GM19043 (cell line): ENCODE data around the gene HVCN1.
"Not testable (repeated sequence)": the region's sequence is repeated elsewhere in the genome, so short reads cannot be mapped to it uniquely, and the experiment has no call there.

Source experiments
- ATAC-seq: cut with Tn5 transposase; IDR thresholded peaks from one replicate; pipeline ENCODE4 v1.9.1; 2021; ENCODE audit warnings: low read depth; ENCODE audit not compliant: unreplicated experiment

The HVCN1 gene, protein sequence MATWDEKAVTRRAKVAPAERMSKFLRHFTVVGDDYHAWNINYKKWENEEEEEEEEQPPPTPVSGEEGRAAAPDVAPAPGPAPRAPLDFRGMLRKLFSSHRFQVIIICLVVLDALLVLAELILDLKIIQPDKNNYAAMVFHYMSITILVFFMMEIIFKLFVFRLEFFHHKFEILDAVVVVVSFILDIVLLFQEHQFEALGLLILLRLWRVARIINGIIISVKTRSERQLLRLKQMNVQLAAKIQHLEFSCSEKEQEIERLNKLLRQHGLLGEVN

DNA sequence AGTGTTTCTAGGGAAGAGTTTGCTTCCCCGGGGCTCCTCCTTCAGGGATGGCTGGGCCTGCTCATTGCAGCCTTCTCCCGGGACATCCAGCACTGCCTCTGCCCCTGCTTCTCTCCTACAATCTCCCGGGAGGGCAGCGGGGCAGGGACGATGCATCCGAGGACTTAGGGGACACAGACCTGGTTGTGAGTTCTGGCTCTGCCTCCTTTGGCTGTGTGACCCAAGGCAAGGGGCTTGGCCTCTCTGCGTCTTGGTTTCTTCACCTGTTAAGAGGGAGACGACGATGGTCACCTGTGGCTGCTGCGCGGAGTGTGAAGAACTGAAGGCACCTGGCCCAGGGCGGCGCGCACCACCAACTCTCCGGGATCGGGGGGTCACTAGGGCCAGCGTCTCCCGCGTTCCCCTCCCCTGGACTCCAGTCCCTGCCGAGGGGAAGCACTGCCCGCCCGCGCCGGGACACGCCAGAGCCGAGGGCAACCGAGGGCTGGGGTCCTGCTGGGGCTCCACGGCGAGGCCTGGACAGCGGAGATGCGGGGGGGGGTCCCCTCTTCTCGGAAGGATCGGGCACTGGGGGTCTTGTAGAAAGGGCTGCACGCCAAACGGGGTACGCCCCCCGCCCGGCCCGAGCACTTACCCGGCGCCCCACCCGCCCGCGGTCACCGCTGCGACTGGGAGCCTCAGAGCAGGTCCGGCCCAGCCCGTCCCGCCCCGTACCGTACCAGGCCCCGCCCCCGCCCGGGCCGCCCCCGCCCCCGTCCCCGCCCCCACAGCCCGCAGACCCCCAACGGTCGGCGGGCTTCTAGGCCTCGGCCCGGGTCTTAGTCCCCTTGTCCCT, at the start of gene HVCN1:
TSS of gene HVCN1 (minus strand) at position 670 of the 835 bp plus-strand sequence. CDS start 5,870 bp downstream, outside the sequence.
- no peak for ATAC-seq

DNA sequence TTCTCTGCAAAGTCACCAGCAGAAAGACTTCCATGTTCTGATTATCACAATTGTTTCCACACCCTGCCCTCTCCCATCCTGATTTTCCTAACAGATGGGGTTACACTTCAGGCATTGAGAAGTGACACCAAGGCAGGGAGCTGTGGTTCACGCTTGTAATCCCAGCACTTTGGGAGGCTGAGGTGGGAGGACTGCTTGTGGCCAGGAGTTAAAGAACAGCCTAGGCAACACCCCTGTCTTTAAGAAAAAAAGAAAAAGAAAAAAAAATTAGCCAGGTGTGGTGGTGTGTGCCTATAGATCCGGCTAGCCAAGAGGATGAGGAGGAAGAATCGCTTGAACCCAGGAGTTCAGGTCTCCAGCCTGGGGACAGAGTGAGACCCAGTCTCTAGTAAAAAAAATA, 48.6 kb upstream of the HVCN1 start:
- ATAC-seq: no peak

DNA sequence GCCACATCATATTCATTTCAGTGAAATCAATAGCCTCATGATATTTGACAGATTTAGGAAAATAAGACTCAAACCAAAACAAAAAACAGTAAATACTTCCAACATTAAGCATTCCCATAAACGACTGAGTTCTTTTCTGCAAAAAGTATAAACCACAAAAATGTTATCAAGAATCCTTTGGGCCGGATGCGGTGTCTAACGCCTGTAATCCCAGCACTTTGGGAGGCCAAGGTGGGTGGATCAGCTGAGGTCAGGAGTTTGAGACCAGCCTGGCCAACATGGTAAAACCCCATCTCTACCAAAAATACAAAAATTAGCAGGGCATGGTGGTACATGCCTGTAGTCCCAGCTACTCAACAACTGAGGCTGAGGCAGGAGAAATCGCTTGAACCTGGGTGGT, 48.1 kb upstream of the HVCN1 start:
- not testable (repeated sequence) for ATAC-seq

DNA sequence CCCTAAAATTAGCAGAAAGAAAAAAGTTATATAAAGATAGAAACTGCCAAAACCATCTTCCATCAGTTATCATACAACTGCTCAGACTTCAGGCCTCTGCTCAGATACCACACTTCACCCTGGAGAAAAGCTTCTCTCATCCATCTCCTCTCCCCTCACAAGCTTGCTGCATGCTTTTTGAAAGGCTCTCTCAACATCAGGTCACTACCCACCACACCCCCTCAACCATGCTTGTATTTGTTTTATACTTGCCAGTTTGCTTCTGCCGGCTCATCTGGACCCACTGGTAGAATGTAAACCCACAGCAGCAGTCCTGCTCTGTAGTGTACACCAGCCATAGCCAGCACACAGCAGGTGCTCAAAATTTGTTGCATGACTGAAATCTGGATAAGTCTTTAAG, 45.0 kb upstream of the HVCN1 start:
- no peak for ATAC-seq

- no peak for ATAC-seq
These were observed 44.3 kb upstream of the HVCN1 start for GRCh38 chr12:110733089-110733715.

GRCh38 chr12:110732572-110732971, 43.7 kb upstream of the HVCN1 start:
- no peak for ATAC-seq

DNA sequence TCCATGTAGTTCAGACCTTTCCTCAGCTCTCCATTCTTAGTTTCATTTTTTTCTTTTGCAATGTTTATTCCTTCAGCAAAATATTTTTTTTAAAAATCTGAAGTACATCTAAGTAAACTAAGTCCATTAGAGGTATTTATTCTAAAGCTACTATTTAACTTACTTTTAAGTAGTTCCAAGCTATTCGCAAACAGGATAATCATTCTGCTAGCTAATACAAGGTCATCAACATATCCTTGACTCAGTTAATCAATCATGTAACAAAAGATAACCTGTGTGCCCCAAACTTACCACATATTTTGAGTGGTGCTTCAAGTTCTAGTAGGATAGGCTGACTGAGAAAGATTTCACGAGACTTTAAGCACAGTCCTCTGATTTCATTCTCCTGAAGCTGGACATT, 42.6 kb upstream of the HVCN1 start:
- ATAC-seq: no peak

- no peak for ATAC-seq
These were observed 39.7 kb upstream of the HVCN1 start for GRCh38 chr12:110728628-110729027.

GRCh38 chr12:110726708-110727369, 37.9 kb upstream of the HVCN1 start:
- no peak for ATAC-seq

- no peak for ATAC-seq
These were observed 37.1 kb upstream of the HVCN1 start for GRCh38 chr12:110726028-110726427.

- no peak for ATAC-seq
These were observed 36.4 kb upstream of the HVCN1 start for GRCh38 chr12:110725267-110725666.

DNA sequence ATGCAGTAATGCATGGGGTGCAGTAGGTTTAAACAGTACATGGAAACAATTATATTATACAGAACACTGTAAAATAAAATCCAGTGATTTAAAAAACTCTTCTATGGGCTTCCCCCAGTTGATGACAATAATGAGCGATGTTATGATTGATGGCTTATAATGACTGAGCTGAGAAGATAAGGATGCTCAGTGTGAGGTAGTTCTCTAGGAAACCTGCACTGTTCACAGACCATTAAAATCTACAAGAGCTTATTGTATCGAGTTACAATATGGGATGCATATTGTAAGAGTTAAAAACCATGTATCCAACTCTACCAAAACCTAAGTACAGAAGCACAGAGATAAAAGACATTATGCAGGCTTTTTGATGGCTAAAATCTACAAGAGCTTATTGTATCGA, 34.0 kb upstream of the HVCN1 start:
- ATAC-seq: not testable (repeated sequence)

DNA sequence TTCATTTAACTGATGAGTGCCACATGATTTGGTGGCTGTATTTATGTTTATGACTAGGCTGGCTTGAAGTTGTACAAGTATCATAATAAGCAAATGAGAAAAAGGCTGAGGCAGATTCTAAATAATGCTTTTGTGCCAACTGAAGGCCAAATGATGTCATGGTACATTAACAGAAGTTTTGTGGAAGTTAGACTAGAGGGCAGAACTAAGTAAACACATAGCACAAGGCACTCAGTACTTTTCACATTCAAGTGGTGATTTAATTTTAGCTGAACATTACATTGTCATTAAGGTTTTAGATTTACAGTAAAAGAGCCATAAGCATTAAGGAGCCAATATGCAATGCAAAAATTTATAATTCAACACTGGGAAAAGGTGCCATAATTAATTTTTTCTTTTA, 32.7 kb upstream of the HVCN1 start:
- no peak for ATAC-seq

- no peak for ATAC-seq
These were observed 31.6 kb upstream of the HVCN1 start for GRCh38 chr12:110720516-110720915.

GRCh38 chr12:110718222-110718908, 29.4 kb upstream of the HVCN1 start:
- ATAC-seq: no peak

- no peak for ATAC-seq
These were observed 28.1 kb upstream of the HVCN1 start for GRCh38 chr12:110717037-110717436.

DNA sequence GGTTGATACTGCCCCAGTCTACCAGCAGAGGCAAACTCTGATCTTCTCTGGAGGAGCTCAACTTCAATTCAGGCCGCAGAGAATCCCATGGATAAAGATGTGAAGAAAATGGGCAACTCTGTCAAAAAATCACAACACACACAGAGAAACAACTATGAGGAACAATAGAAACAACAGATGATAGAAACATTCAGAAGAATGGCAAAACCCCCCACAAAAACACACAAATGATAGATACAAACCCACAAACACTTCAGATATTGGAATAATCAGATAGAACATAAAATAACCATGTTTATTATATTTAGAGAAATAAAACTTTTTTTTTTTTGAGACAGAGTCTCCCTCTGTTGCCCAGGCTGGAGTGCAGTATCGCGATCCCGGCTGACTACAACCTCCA, 20.0 kb upstream of the HVCN1 start:
- no peak for ATAC-seq

DNA sequence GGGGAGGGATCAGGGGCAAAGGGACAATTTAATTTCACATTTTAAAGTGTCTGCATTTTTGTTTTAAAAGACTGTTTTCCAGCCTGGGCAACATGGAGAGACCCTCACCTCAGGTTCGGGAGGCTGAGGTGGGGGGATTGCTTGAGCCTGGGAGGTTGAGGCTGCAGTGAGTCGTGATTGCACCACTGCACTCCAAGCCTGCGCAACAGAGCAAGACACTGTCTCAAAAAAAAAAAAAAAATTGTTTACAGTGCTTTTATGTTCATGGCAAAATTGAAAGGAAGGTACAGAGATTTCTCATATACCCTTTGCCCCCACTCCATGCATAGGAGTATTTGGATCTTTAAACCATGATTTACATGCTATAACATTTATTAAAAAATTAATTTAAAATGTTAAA, 16.4 kb upstream of the HVCN1 start:
- no peak for ATAC-seq

- no peak for ATAC-seq
These were observed 15.8 kb upstream of the HVCN1 start for GRCh38 chr12:110704750-110705149.

- ATAC-seq: no peak
These were observed 15.3 kb upstream of the HVCN1 start for GRCh38 chr12:110704231-110704630.
